Activated naive CD8-positive, alpha-beta T cell treated with anti-CD3 and anti-CD28 coated beads for 36 hours (primary cell): ENCODE results near the gene C19orf67. TPM values are rescaled to one million over a fixed set of nuclear protein-coding genes. Genes with fewer than 3 reads are reported as not detected.
"Not testable (repeated sequence)": the region's sequence is repeated elsewhere in the genome, so short reads cannot be mapped to it uniquely, and the experiment has no call there.

ENCODE experiments used
- DNase-seq: peaks from one replicate; pipeline ENCODE4 v3.0.0; 2021
- H3K27ac Mint-ChIP-seq: one replicate; pipeline ENCODE4 v1.8.0; 2022; ENCODE audit warnings: mild to moderate bottlenecking, moderate library complexity, mixed read lengths
- H3K27me3 Mint-ChIP-seq: one replicate; pipeline ENCODE4 v1.8.0; 2022; ENCODE audit warnings: mild to moderate bottlenecking, mixed read lengths
- H3K36me3 Mint-ChIP-seq: one replicate; pipeline ENCODE4 v1.8.0; 2021; ENCODE audit warnings: mild to moderate bottlenecking, mixed read lengths
- H3K4me1 Mint-ChIP-seq: one replicate; pipeline ENCODE4 v1.8.0; 2021; ENCODE audit warnings: mixed read lengths
- H3K4me3 Mint-ChIP-seq: one replicate; pipeline ENCODE4 v1.8.0; 2022; ENCODE audit warnings: mild to moderate bottlenecking, moderate library complexity, mixed read lengths
- H3K9me3 Mint-ChIP-seq: one replicate; pipeline ENCODE4 v1.8.0; 2022; ENCODE audit warnings: mixed read lengths
- total RNA-seq, 2 experiments: library from RNA; stranded (reverse); gene quantifications; one replicate each; pipeline ENCODE4 v1.2.3, GENCODE V29; 2021

Gene C19orf67
- total RNA-seq, 2 experiments from 2014 or later: not detected

DNA sequence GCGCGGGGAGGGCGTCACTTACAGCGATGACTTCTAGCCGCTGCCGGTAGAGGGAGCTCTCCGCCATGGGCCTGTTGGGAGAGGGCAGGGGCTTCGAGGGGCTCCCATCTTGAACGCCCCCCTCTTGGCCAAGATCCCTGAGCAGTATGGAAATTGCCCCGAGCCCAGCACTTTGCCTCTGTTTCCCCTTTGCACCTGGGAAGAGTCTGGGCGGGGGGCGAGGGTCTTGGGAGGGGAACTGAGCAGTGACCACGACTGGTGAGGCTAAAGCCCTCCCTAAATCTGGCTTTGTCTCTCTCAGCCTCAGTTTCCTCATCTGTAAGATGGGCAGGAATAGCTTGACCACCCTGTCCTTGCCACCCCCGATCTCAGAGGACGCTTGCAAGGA, 26.5 kb downstream of the C19orf67 start:
- H3K4me1 Mint-ChIP-seq: peaks cover 17% of the 10 kb centered on the region
- H3K36me3 Mint-ChIP-seq: no peaks in the 10 kb centered on the region
- peak overlapping the region; percentile 16 for H3K4me3 Mint-ChIP-seq
- no peak overlapping the region for H3K27ac Mint-ChIP-seq
- DNase-seq: peak; percentile 66
- H3K9me3 Mint-ChIP-seq: no peaks in the 10 kb centered on the region
- peaks cover 47% of the 10 kb centered on the region for H3K27me3 Mint-ChIP-seq

DNA sequence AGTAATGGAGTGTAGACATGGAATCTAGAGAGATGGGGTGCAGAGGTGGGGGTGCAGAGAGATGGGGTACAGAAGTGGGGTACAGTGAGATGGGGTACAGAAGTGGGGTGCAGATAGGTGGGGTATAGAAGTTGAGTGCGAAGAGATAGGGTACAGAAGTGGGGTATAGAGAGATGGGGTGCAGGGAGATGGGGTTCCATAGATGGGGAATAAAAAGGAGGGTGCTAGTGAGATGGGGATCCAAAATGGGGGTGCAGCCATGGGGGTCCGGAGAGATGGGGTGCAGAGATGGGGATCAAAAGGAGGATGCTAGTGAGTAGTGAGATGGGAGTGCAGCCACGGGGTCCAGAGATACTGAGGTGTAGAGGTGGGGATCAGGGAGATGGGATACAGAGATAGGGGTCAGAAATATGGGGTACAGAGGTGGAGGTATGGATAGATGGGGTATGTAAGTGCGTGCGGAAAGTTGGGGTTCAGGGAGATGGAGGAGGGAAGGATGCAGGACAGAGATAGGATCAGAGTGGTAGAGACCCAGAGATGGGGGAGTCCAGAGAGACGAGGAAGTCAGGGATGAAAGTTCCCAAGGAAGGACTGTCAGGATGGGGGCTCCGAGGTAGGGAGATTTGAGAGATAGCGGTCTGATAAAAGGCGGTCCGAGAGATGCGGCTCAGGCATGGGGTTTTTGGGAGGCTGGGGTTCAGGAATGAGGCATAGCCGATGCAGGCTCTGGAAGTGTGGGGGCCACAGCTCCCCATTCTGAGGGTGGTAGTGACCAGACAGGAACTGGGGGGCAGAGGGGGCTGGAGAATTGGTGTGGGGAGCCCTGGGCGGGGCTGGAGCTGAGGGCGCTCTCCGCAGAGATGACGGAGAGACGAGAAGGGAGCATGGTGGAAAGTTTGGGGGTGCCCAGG, 27.1 kb downstream of the C19orf67 start:
- H3K27ac Mint-ChIP-seq: no peak overlapping the region
- peak overlapping the region; percentile 60 for H3K4me3 Mint-ChIP-seq
- peaks cover 17% of the 10 kb centered on the region for H3K4me1 Mint-ChIP-seq
- no peak for DNase-seq
- peaks cover 47% of the 10 kb centered on the region for H3K27me3 Mint-ChIP-seq
- peaks cover 3% of the 10 kb centered on the region for H3K36me3 Mint-ChIP-seq
- H3K9me3 Mint-ChIP-seq: no peaks in the 10 kb centered on the region

DNA sequence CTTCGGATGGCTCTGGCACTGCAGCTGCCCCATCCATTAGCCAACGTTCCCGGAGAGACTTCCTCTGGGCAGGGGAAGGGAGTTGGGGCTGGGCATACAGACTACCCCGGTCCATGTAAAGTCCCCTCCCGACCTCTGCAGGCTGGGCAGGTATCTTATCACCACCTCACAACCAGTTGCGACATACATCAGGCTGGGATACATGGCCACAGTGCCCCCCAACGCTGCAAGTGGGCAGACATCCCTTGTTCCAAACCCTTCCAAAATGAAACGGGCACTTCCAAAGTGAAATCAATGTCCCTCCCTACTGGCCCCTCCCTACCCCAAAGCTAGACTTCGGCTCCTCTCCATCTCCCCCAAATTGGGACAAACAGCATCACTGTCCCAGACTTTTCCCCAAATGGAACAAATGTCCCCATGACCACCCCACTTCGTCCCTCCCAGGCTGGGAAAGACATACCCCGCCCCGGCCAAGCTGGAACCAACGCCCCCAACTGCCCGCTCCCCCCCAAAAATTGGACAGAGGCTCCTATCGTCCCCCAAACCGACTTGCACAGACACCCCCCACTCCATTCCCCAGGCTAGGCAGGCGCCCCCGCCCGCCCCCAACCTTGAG, 28.7 kb downstream of the C19orf67 start:
- H3K4me1 Mint-ChIP-seq: peaks cover 17% of the 10 kb centered on the region
- no peak overlapping the region for H3K4me3 Mint-ChIP-seq
- H3K27ac Mint-ChIP-seq: no peak overlapping the region
- peaks cover 16% of the 10 kb centered on the region for H3K36me3 Mint-ChIP-seq
- peaks cover 1% of the 10 kb centered on the region for H3K9me3 Mint-ChIP-seq
- H3K27me3 Mint-ChIP-seq: peaks cover 42% of the 10 kb centered on the region
- DNase-seq: no peak

DNA sequence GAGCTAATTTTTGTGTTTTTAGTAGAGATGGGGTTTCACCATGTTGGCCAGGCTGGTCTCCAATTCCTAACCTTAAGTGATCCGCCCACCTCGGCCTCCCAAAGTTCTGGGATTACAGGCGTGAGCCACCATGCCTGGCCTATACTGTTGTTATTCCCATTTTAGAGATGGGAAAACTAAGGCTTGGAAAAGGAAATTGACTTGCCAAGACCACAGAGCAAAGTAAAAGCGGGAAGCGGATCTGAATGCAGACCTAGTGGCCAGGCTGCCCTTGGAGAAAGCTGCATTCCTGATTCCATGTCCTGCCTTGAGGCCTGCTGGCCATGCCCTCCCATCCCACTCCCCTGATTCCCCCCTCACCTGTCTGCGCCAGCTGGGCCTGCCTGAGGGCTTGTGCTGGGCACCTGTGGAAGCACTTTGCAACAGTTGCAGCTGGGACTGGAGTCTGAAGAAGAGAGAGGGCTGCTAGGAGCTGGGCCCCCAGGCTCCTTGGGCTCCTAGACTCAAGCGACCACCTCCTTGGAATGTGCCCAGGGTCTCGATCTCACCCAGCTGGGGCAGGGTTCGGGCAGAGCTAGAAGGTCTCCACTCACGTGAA, 29.4 kb downstream of the C19orf67 start:
- peaks cover 17% of the 10 kb centered on the region for H3K4me1 Mint-ChIP-seq
- H3K9me3 Mint-ChIP-seq: peaks cover 1% of the 10 kb centered on the region
- peaks cover 39% of the 10 kb centered on the region for H3K27me3 Mint-ChIP-seq
- H3K4me3 Mint-ChIP-seq: no peak overlapping the region
- peaks cover 20% of the 10 kb centered on the region for H3K36me3 Mint-ChIP-seq
- no peak for DNase-seq
- no peak overlapping the region for H3K27ac Mint-ChIP-seq

DNA sequence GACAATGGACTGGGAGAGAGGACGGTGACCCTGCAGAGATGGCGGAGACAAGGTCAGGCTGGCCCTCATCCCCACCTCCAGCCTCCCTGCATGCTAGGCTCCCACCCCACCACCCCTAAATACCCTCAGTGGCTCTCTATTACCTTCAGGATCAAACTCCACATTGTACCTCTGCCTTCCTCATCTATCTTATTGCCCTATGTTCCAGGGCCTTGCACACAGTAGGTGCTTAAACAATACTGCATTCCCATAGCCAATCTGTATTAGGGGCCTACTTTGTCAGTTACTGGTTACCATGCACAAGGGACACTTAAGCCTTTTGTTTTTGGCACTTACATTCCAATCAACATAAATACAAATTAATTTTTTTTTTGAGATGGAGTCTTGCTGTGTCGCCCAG, 30.2 kb downstream of the C19orf67 start:
- Mint-ChIP-seq H3K27ac (no peak overlapping the region), H3K36me3 (peaks cover 21% of the 10 kb centered on the region), H3K4me3 (no peak overlapping the region), H3K4me1 (peaks cover 17% of the 10 kb centered on the region), H3K9me3 (peaks cover 1% of the 10 kb centered on the region), H3K27me3 (peaks cover 33% of the 10 kb centered on the region)
- no peak for DNase-seq

DNA sequence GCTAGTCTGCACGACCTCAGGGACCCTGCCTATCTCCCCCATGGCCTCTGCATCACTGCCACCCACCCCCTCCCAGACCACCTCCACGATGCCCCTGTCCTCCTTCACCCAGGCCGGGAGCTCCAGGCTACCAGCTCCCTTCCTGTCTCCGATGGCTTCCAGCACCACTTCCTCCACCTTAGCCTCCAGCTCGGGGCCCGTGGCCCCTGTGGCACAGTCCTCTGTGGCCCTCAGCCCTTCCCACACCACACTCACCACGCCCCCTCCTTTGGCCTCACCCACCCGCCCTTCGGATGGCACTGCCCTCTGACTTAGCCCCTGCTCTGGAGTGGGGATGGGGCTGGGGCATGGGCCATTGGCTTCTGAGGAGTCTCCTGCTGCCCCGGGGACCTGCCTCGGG, 30.9 kb downstream of the C19orf67 start:
- Mint-ChIP-seq H3K4me1 (peaks cover 16% of the 10 kb centered on the region), H3K27ac (no peak overlapping the region), H3K27me3 (peaks cover 31% of the 10 kb centered on the region), H3K36me3 (peaks cover 26% of the 10 kb centered on the region), H3K4me3 (no peak overlapping the region), H3K9me3 (peaks cover 1% of the 10 kb centered on the region)
- no peak for DNase-seq

DNA sequence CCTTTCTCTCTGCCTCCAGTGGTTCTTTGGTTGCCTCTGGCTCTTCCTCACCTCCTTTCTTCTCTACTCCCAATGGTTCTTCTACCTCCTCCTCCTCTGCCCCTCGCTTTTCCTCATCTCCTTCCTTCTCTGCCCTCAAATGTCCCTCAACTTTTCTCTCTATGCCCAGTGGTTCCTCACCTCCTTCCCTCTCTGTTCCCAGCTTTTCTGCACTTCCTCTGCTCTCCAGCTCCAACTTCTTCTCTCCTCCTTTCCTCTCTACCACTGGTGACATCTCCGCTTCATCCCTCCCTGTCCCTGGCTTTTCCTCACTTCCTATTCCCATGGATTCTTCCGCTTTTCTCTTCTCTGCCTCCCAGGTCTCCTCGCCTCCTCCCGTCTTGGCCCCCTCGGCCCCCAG, 31.5 kb downstream of the C19orf67 start:
- H3K36me3 Mint-ChIP-seq: peaks cover 26% of the 10 kb centered on the region

DNA sequence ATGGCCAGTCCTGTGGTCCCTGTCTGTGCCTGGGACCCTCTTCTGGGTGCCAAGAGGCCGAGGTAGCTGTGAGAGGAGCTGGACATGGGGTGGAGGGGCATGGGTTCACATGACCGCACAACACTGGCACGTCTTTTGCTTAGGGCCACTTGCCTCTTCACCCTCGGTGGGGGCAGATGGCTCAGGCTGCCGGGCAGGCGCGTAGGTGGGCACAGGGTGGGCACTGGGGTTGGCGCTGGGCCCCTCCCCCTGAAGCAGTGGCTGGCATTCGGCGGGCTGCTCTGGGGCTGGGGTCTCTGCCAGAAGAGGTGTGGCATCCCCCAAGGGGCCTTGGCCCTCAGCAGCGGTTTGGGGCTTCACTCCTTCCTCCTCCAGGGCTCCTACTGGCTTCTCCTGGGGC, 32.1 kb downstream of the C19orf67 start:
- Mint-ChIP-seq H3K27ac (no peak overlapping the region), H3K4me1 (peaks cover 12% of the 10 kb centered on the region), H3K9me3 (peaks cover 2% of the 10 kb centered on the region), H3K4me3 (no peak overlapping the region), H3K36me3 (peaks cover 30% of the 10 kb centered on the region), H3K27me3 (peaks cover 19% of the 10 kb centered on the region)
- no peak for DNase-seq

More for the DNA sequence above, 31.5 kb downstream of the C19orf67 start:
- peaks cover 1% of the 10 kb centered on the region for H3K9me3 Mint-ChIP-seq
- peaks cover 25% of the 10 kb centered on the region for H3K27me3 Mint-ChIP-seq
- no peak overlapping the region for H3K4me3 Mint-ChIP-seq
- peaks cover 15% of the 10 kb centered on the region for H3K4me1 Mint-ChIP-seq
- H3K27ac Mint-ChIP-seq: no peak overlapping the region
- DNase-seq: no peak

DNA sequence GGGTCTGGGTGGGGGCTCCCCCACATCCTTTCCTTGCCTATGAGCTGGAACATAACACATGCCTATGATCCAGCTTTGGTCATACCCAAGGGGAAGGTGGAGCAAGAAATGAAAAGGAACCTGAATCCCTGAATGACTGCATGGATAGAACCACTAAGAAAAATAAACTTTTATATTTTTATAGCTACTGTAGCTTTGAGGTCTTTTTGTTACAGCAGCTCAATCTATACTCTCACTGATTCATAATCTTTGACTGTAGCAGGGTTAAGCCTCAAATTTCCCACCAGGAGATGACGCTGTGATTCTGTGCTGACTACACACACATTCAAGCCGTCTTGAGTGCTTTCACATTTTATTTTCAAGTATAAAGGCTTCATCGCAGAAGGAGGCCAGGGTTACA, 32.6 kb downstream of the C19orf67 start:
- Mint-ChIP-seq H3K9me3 (peaks cover 3% of the 10 kb centered on the region), H3K27ac (no peak overlapping the region), H3K27me3 (peaks cover 14% of the 10 kb centered on the region), H3K4me1 (peaks cover 9% of the 10 kb centered on the region), H3K36me3 (peaks cover 35% of the 10 kb centered on the region), H3K4me3 (no peak overlapping the region)
- DNase-seq: no peak

DNA sequence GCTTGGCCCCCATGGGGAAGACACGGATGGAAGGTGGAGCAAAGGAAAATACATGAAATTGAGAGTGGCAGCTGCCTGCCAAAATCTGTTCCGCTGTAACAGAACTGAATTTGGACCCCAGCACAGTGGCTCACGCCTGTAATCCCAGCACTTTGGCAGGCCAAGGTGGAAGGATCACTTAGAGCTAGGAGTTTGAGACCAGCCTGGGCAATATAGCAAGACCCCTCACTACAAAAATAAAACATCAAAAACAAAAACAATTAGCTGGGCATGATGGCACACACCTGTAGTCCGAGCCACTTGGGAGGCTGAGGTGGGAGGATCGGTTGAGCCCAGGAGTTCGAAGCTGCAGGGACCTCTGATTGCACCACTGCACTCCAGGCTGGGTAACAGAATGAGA, 33.1 kb downstream of the C19orf67 start:
- Mint-ChIP-seq H3K36me3 (peaks cover 40% of the 10 kb centered on the region), H3K27ac (no peak overlapping the region), H3K27me3 (peaks cover 8% of the 10 kb centered on the region), H3K9me3 (peaks cover 3% of the 10 kb centered on the region), H3K4me1 (peaks cover 4% of the 10 kb centered on the region), H3K4me3 (no peak overlapping the region)
- DNase-seq: no peak

DNA sequence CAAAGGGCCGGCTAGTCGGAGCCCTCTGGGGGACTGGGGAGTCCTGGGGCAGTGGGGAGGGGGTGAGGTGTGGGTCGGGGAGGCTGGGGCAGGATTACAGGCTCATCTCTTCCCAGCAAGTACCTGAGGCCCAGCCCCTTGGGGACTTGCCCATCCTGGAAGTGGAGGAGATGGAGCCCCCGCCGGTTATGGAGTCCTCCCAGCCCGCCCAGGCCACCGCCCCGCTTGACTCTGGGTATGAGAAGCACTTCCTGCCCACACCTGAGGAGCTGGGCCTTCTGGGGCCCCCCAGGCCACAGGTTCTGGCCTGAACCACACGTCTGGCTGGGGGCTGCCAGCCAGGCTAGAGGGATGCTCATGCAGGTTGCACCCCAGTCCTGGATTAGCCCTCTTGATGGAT, 33.6 kb downstream of the C19orf67 start:
- no peak for DNase-seq
- H3K4me1 Mint-ChIP-seq: peaks cover 4% of the 10 kb centered on the region
- H3K27ac Mint-ChIP-seq: no peak overlapping the region
- peaks cover 44% of the 10 kb centered on the region for H3K36me3 Mint-ChIP-seq
- H3K27me3 Mint-ChIP-seq: peaks cover 5% of the 10 kb centered on the region
- no peak overlapping the region for H3K4me3 Mint-ChIP-seq
- H3K9me3 Mint-ChIP-seq: peaks cover 3% of the 10 kb centered on the region

DNA sequence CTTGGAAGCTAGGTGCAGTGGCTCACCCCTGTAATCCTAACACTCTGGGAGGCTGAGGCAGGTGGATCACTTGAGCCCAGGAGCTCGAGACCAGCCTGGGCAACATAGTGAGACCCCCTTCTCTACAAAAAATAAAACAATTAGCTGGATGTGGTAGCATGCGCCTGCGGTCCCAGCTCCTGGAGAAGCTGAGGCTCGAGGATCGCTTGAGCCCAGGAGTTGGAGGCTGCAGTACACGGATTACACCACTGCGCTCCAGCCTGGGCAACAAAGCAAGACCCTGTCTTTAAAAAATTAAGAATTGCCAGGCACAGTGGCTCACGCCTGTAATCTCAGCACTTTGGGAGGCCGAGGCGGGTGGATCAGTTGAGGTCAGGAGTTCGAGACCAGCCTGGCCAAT, 34.6 kb downstream of the C19orf67 start:
- not testable (repeated sequence) for H3K4me3 Mint-ChIP-seq, H3K27ac Mint-ChIP-seq, H3K9me3 Mint-ChIP-seq, DNase-seq, H3K27me3 Mint-ChIP-seq, H3K4me1 Mint-ChIP-seq
- H3K36me3 Mint-ChIP-seq: peaks cover 52% of the 10 kb centered on the region

DNA sequence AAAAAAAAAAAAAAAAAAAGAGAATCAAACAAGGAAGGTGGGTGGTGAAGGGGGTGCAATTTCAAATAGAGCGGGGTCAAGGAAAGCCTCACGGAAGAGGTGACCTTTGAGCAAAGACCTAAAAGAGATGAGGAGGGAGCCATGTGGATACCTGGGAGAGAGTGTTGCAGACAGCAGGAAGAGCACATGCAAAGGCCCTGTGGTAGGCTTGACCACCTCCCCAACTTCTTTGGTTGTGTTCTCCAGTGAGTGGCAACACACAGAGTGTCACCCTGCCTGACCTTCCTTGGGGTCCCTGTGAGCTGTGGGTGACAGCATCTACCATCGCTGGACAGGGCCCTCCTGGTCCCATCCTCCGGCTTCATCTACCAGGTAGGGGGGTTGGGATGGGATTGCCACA, 35.1 kb downstream of the C19orf67 start:
- Mint-ChIP-seq H3K27me3 (no peaks in the 10 kb centered on the region), H3K9me3 (peaks cover 3% of the 10 kb centered on the region), H3K4me1 (peaks cover 6% of the 10 kb centered on the region), H3K27ac (no peak overlapping the region), H3K4me3 (no peak overlapping the region), H3K36me3 (peaks cover 54% of the 10 kb centered on the region)
- DNase-seq: no peak

DNA sequence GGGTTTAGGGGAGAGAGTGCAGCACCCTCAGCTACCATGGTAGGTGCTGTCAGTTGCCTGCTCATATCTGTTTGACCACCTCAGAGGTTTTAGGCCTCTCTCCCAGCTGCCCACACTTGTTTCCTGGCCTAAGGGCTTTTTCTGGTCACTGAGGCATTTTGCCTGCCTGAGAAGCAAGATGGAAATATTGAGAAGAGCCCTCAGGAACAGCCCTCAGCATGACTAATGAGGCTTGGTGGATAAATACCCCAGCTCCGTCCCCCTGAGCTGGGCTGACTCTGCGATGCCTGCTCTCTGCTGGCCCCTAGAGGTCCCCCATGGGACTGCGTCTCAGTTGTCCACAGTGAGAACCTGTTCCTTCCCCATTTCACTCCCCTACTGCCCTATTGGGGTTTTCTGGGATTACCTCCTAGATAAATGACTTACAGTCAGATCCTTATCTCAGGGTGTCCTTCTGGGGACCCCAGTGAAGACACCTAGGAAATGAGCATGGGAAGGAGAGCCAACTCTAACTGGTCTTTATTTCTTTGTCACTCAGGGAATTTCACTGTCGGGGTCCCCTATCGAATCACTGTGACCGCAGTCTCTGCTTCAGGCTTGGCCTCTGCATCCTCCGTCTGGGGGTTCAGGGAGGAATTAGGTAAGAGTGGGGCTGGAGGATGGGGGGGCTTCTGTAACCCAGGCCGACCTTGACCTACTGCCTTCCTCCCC, 37.0 kb downstream of the C19orf67 start:
- H3K27me3 Mint-ChIP-seq: no peaks in the 10 kb centered on the region
- no peak overlapping the region for H3K4me3 Mint-ChIP-seq
- H3K27ac Mint-ChIP-seq: no peak overlapping the region
- peak; percentile 74 for DNase-seq
- H3K36me3 Mint-ChIP-seq: peaks cover 51% of the 10 kb centered on the region
- H3K9me3 Mint-ChIP-seq: peaks cover 3% of the 10 kb centered on the region
- peaks cover 6% of the 10 kb centered on the region for H3K4me1 Mint-ChIP-seq

DNA sequence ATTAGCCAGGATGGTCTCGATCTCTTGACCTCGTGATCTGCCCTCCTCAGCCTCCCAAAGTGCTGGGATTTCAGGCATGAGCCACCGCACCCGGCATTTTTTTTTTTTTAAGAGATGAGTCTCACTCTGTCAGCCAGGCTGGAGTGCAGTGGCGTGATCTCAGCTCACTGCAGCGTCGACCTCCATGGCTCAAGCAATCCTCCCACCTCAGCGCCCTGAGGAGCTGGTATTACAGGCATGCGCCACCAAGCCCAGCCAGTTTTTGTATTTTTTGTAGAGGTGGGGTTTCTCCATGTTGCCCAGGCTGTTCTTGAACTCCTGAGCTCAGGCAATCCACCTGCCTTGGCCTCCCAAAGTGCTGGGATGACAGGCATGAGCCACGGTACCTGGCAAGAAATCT, 37.7 kb downstream of the C19orf67 start:
- DNase-seq, H3K9me3 Mint-ChIP-seq, H3K27ac Mint-ChIP-seq, H3K4me1 Mint-ChIP-seq, H3K4me3 Mint-ChIP-seq, H3K27me3 Mint-ChIP-seq: not testable (repeated sequence)
- H3K36me3 Mint-ChIP-seq: peaks cover 48% of the 10 kb centered on the region
